ENCODE measurements around the gene MRPL36. TPM values are rescaled to one million over a fixed set of nuclear protein-coding genes. Genes with fewer than 3 reads are reported as not detected.

The MRPL36 gene
- total RNA-seq, 1 experiment from 2014 or later, result 79.9 TPM

DNA sequence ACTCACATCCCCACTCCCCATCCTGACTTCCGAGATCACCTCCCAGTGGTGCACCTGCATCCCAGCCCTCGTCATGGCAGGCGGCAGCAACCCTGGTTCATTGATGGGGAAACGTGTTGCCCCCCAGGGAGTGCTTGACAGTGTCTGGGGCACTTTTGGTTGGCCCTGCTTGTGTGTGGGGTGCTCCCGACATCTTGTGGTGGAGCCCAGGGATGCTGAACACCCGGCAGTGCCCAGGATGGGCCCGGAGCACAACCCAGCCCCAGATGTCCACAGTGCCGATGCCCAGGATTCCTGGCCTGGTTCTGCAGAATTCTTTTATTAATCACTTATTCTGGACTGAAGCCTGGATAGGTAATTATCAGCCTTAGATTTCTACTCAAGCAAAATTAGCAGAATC, 3.7 kb downstream of the MRPL36 start:
- no TSS peak for BruUV-seq (replicated peaks)
- POLR2A ChIA-PET, result no interaction called here
- intact Hi-C loops (cut with micrococcal nuclease; ENCODE audit: unreplicated experiment), result no loop called here
- Histone ChIP-seq H3K4me1 (ENCODE audit: control insufficient read depth, insufficient read depth, low read length) (peaks cover 18% of the 10 kb centered on the region), H3K36me3 (ENCODE audit: control insufficient read depth, insufficient read depth, low read length) (peaks cover 13% of the 10 kb centered on the region; the same call in 1 of the 2 replicates), H3K4me3 (ENCODE audit: low read depth in 2 of 2, low read length in 2 of 2) (no peak overlapping the region), H3K27ac (ENCODE audit: low read length) (no peak overlapping the region), H3K27me3 (ENCODE audit: control insufficient read depth, insufficient read depth, low read length) (no peaks in the 10 kb centered on the region), H3K9me3 (ENCODE audit: control insufficient read depth, insufficient read depth, low read depth, low read length) (no peaks in the 10 kb centered on the region)
- TF ChIP-seq TCF7L2 (IDR thresholded peaks at IDR 0.05; ENCODE audit: low read depth, low read length) (no peak), SIN3A (IDR thresholded peaks at IDR 0.05; ENCODE audit: borderline replicate concordance, insufficient read depth, low read depth, low read length) (no peak), POLR2AphosphoS5 (IDR thresholded peaks at IDR 0.05; ENCODE audit: low read depth, low read length) (no peak)
- TF ChIP-seq, protein P1, sequence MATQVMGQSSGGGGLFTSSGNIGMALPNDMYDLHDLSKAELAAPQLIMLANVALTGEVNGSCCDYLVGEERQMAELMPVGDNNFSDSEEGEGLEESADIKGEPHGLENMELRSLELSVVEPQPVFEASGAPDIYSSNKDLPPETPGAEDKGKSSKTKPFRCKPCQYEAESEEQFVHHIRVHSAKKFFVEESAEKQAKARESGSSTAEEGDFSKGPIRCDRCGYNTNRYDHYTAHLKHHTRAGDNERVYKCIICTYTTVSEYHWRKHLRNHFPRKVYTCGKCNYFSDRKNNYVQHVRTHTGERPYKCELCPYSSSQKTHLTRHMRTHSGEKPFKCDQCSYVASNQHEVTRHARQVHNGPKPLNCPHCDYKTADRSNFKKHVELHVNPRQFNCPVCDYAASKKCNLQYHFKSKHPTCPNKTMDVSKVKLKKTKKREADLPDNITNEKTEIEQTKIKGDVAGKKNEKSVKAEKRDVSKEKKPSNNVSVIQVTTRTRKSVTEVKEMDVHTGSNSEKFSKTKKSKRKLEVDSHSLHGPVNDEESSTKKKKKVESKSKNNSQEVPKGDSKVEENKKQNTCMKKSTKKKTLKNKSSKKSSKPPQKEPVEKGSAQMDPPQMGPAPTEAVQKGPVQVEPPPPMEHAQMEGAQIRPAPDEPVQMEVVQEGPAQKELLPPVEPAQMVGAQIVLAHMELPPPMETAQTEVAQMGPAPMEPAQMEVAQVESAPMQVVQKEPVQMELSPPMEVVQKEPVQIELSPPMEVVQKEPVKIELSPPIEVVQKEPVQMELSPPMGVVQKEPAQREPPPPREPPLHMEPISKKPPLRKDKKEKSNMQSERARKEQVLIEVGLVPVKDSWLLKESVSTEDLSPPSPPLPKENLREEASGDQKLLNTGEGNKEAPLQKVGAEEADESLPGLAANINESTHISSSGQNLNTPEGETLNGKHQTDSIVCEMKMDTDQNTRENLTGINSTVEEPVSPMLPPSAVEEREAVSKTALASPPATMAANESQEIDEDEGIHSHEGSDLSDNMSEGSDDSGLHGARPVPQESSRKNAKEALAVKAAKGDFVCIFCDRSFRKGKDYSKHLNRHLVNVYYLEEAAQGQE (IDR thresholded peaks at IDR 0.05; ENCODE audit: insufficient read depth in 1 of 2, low read depth in 2 of 2, low read length in 1 of 2), result no peak
- TF ChIP-seq, protein P2, sequence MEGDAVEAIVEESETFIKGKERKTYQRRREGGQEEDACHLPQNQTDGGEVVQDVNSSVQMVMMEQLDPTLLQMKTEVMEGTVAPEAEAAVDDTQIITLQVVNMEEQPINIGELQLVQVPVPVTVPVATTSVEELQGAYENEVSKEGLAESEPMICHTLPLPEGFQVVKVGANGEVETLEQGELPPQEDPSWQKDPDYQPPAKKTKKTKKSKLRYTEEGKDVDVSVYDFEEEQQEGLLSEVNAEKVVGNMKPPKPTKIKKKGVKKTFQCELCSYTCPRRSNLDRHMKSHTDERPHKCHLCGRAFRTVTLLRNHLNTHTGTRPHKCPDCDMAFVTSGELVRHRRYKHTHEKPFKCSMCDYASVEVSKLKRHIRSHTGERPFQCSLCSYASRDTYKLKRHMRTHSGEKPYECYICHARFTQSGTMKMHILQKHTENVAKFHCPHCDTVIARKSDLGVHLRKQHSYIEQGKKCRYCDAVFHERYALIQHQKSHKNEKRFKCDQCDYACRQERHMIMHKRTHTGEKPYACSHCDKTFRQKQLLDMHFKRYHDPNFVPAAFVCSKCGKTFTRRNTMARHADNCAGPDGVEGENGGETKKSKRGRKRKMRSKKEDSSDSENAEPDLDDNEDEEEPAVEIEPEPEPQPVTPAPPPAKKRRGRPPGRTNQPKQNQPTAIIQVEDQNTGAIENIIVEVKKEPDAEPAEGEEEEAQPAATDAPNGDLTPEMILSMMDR (IDR thresholded peaks at IDR 0.05), result no peak
- DNase-seq (ENCODE audit: low read depth, low spot score), result no peak
- CTCF ChIA-PET, result no interaction called here
- ATAC-seq, result no peak
- in situ Hi-C loops (cut with HindIII; ENCODE audit: low pct_unique_long_range_greater_than_20kb, low sequenced_read_pairs), result no loop called here

DNA sequence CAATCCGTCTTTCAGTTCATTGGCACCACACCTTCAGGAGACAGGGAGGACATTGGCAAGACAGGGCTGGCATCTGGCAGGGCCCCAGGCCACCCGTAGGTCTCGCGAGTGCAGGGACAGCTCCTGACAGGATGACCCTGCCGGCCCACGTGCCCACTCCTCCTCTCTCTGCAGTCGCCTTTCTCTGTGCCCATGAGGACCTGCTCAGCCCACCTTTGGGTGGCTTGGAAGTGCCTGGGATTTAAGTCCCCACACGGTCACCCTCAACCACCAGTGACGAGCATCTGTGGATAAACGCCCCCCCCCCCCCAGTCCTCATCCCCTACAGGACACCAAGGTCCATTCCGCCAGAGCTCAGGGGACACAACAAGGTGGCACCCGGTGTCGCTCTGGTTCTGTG, 4.1 kb downstream of the MRPL36 start:
- no peak for TF ChIP-seq TCF7L2 (IDR thresholded peaks at IDR 0.05; ENCODE audit: low read depth, low read length)
- TF ChIP-seq, protein P2 (IDR thresholded peaks at IDR 0.05), result no peak
- TF ChIP-seq, protein P1 (IDR thresholded peaks at IDR 0.05; ENCODE audit: insufficient read depth in 1 of 2, low read depth in 2 of 2, low read length in 1 of 2), result no peak
- TF ChIP-seq POLR2AphosphoS5 (IDR thresholded peaks at IDR 0.05; ENCODE audit: low read depth, low read length), result no peak
- no peak for TF ChIP-seq SIN3A (IDR thresholded peaks at IDR 0.05; ENCODE audit: borderline replicate concordance, insufficient read depth, low read depth, low read length)
- BruUV-seq (replicated peaks), result no TSS peak
- intact Hi-C loops (cut with micrococcal nuclease; ENCODE audit: unreplicated experiment), result no loop called here
- no peak for DNase-seq (ENCODE audit: low read depth, low spot score)
- H3K36me3 ChIP-seq (ENCODE audit: control insufficient read depth, insufficient read depth, low read length), result peaks cover 13% of the 10 kb centered on the region; the same call in 1 of the 2 replicates
- H3K4me1 ChIP-seq (ENCODE audit: control insufficient read depth, insufficient read depth, low read length), result peaks cover 18% of the 10 kb centered on the region
- H3K27ac ChIP-seq (ENCODE audit: low read length), result no peak overlapping the region
- H3K9me3 ChIP-seq (ENCODE audit: control insufficient read depth, insufficient read depth, low read depth, low read length), result no peaks in the 10 kb centered on the region
- ChIA-PET CTCF (no interaction called here), POLR2A (no interaction called here)
- no peaks in the 10 kb centered on the region for H3K27me3 ChIP-seq (ENCODE audit: control insufficient read depth, insufficient read depth, low read length)
- no peak for ATAC-seq
- in situ Hi-C loops (cut with HindIII; ENCODE audit: low pct_unique_long_range_greater_than_20kb, low sequenced_read_pairs), result no loop called here
- H3K4me3 ChIP-seq (ENCODE audit: low read depth in 2 of 2, low read length in 2 of 2), result no peak overlapping the region
